Choroid plexus epithelial cell (primary cell): ENCODE measurements around the gene VPS13D.

Experiments used
- DNase-seq: peaks from one replicate; pipeline ENCODE4 v3.0.0-alpha.2; 2010; ENCODE audit warnings: low read depth
- H3K4me3 ChIP-seq: 2 replicates; pipeline ENCODE4 v1.5.1; 2011; ENCODE audit warnings: low read depth, mild to moderate bottlenecking, control low read depth, low read length, moderate library complexity
- CTCF ChIP-seq: conservative IDR thresholded peaks from 2 replicates; pipeline ENCODE4 v1.5.1; 2011; ENCODE audit warnings: low read depth, mild to moderate bottlenecking, control low read depth, inconsistent platforms, low read length, moderate library complexity

The VPS13D gene

GRCh38 chr1:12552951-12553921 lies 323.4 kb downstream of the VPS13D start:
- DNase-seq, result no peak
- H3K4me3 ChIP-seq, result no peak overlapping the region
- TF ChIP-seq CTCF, result no peak

GRCh38 chr1:12553963-12554362 lies 324.1 kb downstream of the VPS13D start:
- no peak for DNase-seq
- H3K4me3 ChIP-seq, result no peak overlapping the region
- TF ChIP-seq CTCF, result no peak

GRCh38 chr1:12554521-12555305 lies 324.9 kb downstream of the VPS13D start:
- DNase-seq, result no peak
- TF ChIP-seq CTCF, result no peak
- no peak overlapping the region for H3K4me3 ChIP-seq

- no peak overlapping the region for H3K4me3 ChIP-seq
- TF ChIP-seq CTCF, result no peak
- DNase-seq, result no peak
Observed at GRCh38 chr1:12555411-12556367, 325.9 kb downstream of the VPS13D start.

GRCh38 chr1:12556368-12556930 lies 326.6 kb downstream of the VPS13D start:
- no peak overlapping the region for H3K4me3 ChIP-seq
- DNase-seq, result peak; percentile 90
- TF ChIP-seq CTCF, result no peak
